ENCODE measurements around the gene NDUFC1. TPM values are rescaled to one million over a fixed set of nuclear protein-coding genes. Genes with fewer than 3 reads are reported as not detected.

The NDUFC1 gene
- 30.3 and 36.6 TPM in 2 replicates for total RNA-seq

DNA sequence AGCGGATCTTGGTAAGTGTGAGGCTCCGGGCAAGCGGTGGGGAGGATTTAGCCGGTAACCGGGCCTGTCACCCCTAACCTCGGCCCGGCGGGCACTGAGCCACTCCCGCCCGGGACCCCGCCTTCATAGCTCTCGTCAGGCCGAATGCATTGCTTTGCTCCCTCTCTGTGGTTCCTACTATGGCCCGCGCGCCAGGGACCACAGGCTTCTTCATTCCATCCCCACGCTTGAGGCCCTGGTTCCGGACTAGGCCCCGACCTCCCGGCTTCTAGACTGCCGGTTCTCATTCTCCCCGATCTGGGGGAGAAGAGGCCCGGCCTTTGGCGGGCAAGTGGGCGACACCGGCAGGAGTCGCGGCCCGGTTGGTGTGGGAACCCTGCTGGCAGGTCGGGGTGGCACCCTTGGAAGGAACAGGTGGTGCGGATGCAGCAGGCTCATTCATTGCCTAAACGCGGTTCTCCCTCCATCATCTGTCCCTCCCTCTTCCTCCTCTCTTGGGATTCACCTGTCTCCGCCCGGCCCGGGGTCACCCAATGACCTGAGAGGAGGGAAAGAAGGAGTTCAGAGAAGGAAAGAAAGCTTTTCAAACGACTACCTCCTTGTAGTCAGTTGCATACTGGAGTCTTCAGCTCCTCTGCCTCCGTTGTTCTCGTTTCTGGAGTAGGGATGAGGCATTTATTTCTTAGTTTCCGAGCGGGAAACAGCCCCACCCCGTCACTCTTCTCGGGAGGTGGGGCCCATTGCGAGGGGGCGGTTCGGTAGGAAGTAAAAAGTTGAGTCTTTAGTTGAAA, at the start of gene NDUFC1:
NDUFC1 (minus strand) TSS at position 657 of the 791 bp plus-strand sequence. CDS start 6,679 bp downstream, outside the sequence.

DNA sequence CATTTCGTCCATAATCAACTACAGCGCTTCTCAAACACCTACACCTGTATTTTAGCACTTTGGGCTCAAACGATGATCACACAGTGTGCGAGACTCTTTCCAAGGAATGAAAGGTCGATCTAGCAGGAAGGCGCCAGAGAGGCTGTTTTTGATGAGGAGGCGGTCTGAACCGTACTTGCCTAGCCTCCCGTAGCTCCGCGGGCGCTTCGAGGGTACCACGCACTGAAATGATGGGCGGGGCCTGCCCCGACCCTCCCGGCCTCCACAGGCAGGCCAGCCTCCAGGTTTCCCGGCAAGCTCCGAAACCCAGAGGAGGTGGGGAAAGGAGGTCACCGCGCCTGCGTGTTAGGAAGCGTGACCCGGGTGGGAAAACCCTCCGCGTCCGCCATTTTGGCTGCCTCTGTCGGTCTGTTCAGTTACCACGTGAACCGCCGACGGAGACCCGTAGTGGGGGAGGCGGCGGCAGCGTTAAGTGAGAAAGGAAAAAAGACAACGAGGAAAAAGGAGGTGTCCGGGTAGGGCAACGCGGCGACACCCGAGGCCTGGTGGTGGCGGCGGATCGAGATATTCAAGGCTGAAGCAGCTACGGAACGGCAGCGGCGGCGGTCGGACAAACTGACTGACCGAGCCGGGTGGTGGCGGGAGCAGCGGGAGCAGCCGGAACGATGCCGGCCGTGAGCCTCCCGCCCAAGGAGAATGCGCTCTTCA, 1.0 kb downstream of the NDUFC1 start, which contains the start of gene NAA15:
NAA15 (plus strand) TSS at position 393 of the 708 bp plus-strand sequence; CDS start at position 666, 273 bp downstream.

DNA sequence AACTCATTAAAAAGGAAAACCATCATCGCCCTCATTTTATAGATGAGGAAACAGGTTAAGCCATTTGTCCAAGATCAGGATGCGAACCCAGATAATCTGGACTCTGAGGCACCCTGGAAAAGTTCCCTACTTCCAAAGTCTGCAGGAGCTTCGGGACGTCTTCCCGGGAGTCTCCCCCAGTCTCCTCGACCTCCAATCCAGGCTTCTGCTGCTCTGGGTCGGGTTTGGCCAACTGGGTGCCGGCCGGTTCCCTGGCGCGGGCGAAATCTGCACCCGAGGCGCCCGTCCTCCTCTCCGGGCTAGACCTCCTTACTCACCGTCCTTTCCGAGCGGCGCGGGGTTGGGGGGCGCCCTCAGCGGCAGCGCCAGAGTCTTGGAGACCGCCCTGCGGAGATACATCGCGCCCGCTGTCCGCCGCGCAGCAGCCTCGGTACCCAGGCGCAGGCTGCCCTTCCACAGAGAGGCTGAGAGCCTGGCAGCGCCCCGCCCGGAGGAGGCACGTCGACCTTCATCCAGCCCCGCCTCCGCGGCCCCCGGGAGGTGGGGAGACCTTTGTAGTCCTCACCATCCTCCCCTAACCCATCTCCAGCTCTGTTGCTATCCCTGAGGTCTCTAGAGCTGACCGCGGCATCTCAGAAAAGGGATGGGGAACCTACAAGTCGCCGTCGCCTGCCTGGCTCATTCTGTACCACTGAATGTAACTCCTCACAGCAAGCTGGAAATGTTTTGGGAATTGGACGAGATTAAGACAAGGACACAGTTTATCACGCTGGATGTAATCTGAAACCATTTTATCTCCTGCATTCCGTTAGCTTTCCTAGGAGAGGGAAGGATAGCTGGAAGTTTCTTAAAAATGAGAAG, 22.3 kb downstream of the NDUFC1 start, which contains the start of gene MGARP:
MGARP (minus strand) TSS at position 466 of the 861 bp plus-strand sequence; CDS start at position 399, 67 bp downstream.

Other genes with a start within 250 kb of the NDUFC1 start
- gene ELF2, start 125.3 kb downstream of the NDUFC1 start, total RNA-seq: 28.7 and 41.6 TPM in 2 replicates
- 0.21 and 0.34 TPM in 2 replicates for gene MGARP, start 22.3 kb downstream of the NDUFC1 start, total RNA-seq
- 51.9 and 64.0 TPM in 2 replicates for gene NAA15, start 972 bp downstream of the NDUFC1 start, total RNA-seq
- 9.8 and 15.4 TPM in 2 replicates for gene RAB33B, start 151.6 kb upstream of the NDUFC1 start, total RNA-seq